Tibial artery (tissue), 4 donors: ENCODE results near the gene LRRK2.

Experiments
- DNase-seq, 2 donors: peaks; one replicate each; pipeline ENCODE4 v3.0.0-alpha.2; 2019
- H3K27ac ChIP-seq, 2 donors: fragments of 200-600 bp; sonication (generic) in 1 of 2; 1 replicate in 1 of 2; 2 replicates in 1 of 2; pipeline ENCODE4 v1.5.1; 2018 to 2019; ENCODE audit warnings: mild to moderate bottlenecking in 1 of 2
- H3K27me3 ChIP-seq, 2 donors: fragments of 200-600 bp; sonication (generic) in 1 of 2; one replicate each; pipeline versions ENCODE4 v1.5.1 to v1.6.0; 2016 to 2019
- H3K36me3 ChIP-seq, 3 donors: fragments of 200-600 bp; sonication (generic) in 2 of 3; one replicate each; pipeline ENCODE4 v1.5.1; 2016 to 2019; ENCODE audit warnings: mild to moderate bottlenecking in 2 of 3
- H3K4me1 ChIP-seq, 4 donors: fragments of 200-600 bp; sonication (generic) in 2 of 4; 1 replicate in 3 of 4; 2 replicates in 1 of 4; pipeline ENCODE4 v1.5.1; 2016 to 2019
- H3K4me3 ChIP-seq, 2 donors: fragments of 200-600 bp; sonication (generic) in 1 of 2; 1 replicate in 1 of 2; 2 replicates in 1 of 2; pipeline ENCODE4 v1.5.1; 2018 to 2019; ENCODE audit warnings: mild to moderate bottlenecking in 2 of 2
- H3K9me3 ChIP-seq, 3 donors: fragments of 200-600 bp; sonication (generic) in 1 of 3; one replicate each; pipeline ENCODE4 v1.5.1; 2016 to 2019
- CTCF ChIP-seq, 2 experiments: fragments of 200-600 bp in 1 of 2; fragments of 450-650 bp in 1 of 2; IDR thresholded peaks; one replicate each; pipeline ENCODE4 v1.5.1; 2017 to 2019; ENCODE audit warnings: antibody characterized with exemption in 2 of 2, mild to moderate bottlenecking in 1 of 2, moderate library complexity in 1 of 2
- intact Hi-C: fragments of 100-400 bp; cut with DNase I; formaldehyde crosslinking; loops from one replicate; pipeline ENCODE4 v1.15.0; 2023; ENCODE audit warnings: low total_unique reads

The LRRK2 gene

GRCh38 chr12:40229690-40230651 lies 5.2 kb downstream of the LRRK2 start:
- Histone ChIP-seq H3K9me3 (no peaks in the 10 kb centered on the region), H3K27me3 (no peaks in the 10 kb centered on the region), H3K36me3 (peaks cover 8 to 9% (median 9%) of the 10 kb centered on the region in 3 donors), H3K4me3 (no peak overlapping the region), H3K4me1 (peaks cover 0 to 26% (median 2%) of the 10 kb centered on the region in 4 donors), H3K27ac (no peak overlapping the region)
- intact Hi-C loops = loop anchor here (10.0 kb wide), 1 partner anchor 75 kb away; no protein-coding TSS in a partner anchor
- DNase-seq = no peak
- TF ChIP-seq CTCF (IDR thresholded peaks at IDR 0.05) = no peak

GRCh38 chr12:40232602-40233001 lies 7.8 kb downstream of the LRRK2 start:
- H3K27ac ChIP-seq = no peak overlapping the region
- DNase-seq = no peak

DNA sequence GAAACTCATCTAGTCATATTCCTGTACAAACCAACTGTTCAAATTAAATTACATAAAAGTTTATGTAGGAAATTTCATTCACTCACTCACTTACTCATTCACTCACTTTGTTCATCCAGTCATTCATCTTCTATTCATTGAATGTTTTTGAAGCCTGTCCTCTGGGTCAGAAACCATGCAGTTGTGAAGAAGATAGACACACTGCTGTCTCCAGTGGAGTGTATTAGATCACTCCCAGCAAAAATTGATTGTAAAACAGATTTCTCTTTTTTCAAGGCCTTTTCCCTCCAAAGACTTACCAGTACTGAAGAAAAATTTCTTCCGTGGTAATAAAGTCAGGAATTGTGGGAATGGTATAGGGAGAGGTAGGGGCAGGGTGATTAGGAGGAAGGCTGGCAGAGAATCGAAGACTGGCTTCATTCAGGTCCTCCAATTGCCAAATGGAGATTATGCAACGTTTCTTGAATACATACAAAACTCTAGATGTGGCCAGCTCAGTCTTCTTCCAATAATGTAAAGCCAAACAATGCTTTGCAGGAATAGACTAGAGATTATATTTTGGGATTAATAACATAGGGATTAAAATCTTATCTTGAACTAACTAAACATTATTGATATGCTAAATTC lies 9.1 kb downstream of the LRRK2 start:
- Histone ChIP-seq H3K27me3 (no peaks in the 10 kb centered on the region), H3K27ac (no peak overlapping the region), H3K4me3 (no peak overlapping the region), H3K4me1 (peaks cover 0 to 9% (median 0%) of the 10 kb centered on the region in 4 donors), H3K9me3 (no peaks in the 10 kb centered on the region), H3K36me3 (peaks cover 20 to 35% (median 23%) of the 10 kb centered on the region in 3 donors)
- no peak for TF ChIP-seq CTCF (IDR thresholded peaks at IDR 0.05)
- intact Hi-C loops = no loop called here
- DNase-seq = no peak

More at GRCh38 chr12:40232602-40233001, 7.8 kb downstream of the LRRK2 start:
- intact Hi-C loops = no loop called here
- Histone ChIP-seq H3K36me3 (peaks cover 19 to 28% (median 20%) of the 10 kb centered on the region in 3 donors), H3K9me3 (no peaks in the 10 kb centered on the region), H3K27me3 (no peaks in the 10 kb centered on the region), H3K4me3 (no peak overlapping the region), H3K4me1 (peaks cover 0 to 11% (median 2%) of the 10 kb centered on the region in 4 donors)
- TF ChIP-seq CTCF (IDR thresholded peaks at IDR 0.05) = no peak

DNA sequence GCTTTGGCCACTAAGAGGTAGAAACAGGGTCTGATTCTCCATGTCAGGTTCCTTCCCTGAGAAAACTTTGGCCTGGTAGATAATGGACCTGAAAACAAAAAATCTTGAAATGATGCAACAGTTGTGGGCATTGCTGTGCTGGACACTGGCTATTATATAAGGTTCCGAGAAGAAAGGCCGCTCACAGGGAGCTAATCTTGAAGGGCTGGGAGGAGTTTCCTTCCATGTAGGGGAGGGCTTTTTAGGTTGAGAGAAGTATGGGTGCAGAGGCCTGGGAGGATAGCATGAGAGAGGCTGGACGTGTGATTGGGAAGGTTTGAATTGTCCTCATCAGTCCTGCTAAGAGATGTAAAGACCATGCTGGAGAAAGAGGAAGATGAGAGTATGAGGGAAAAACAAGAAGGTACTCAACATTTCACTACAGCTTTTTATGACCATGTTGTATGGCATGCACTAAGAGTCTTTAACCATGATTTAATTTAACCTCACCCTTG lies 11.6 kb downstream of the LRRK2 start:
- Histone ChIP-seq H3K27ac (no peak overlapping the region), H3K9me3 (no peaks in the 10 kb centered on the region), H3K36me3 (peaks cover 25 to 35% (median 27%) of the 10 kb centered on the region in 3 donors), H3K4me3 (no peak overlapping the region), H3K27me3 (no peaks in the 10 kb centered on the region), H3K4me1 (peaks cover 0 to under 1% (median 0%) of the 10 kb centered on the region in 4 donors)
- DNase-seq = no peak
- TF ChIP-seq CTCF (IDR thresholded peaks at IDR 0.05) = no peak
- intact Hi-C loops = no loop called here

DNA sequence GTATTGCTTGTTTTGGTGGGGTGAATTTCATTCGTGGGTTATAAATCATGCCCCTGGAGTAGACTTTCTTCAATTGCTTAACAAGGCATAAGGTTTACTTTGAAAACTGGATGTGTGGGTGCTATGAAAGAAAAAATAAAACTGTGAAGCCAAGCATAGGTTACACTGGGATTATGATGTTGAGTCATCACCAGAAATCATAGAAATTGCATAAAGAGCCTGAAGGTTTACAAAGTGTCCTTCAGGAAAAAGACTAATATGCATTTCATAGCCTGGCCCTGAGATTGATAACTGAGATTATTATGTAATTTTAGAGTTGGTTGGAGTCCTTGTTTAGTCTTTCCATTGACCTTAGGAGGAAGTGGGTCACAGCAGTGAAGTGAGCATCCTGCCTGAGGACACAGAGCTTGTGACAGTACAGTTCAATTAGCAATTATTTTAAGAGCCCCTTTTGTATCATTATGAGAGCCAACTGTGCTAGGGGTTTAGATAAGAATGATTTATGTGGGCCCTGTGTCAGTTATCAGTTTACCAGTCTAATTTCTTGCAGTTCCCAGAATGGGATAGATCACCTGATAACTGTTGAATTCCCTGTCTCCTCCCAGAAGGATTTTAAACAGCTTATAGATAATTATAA lies 13.6 kb downstream of the LRRK2 start:
- peaks cover 16 to 29% (median 19%) of the 10 kb centered on the region in 3 donors for H3K36me3 ChIP-seq

More for the DNA sequence above, 13.6 kb downstream of the LRRK2 start:
- TF ChIP-seq CTCF (IDR thresholded peaks at IDR 0.05) = no peak
- Histone ChIP-seq H3K4me1 (peaks cover 0 to 11% (median 2%) of the 10 kb centered on the region in 4 donors), H3K27ac (no peak overlapping the region), H3K4me3 (no peak overlapping the region), H3K9me3 (no peaks in the 10 kb centered on the region), H3K27me3 (no peaks in the 10 kb centered on the region)
- intact Hi-C loops = no loop called here
- DNase-seq = no peak
